Stimulated activated CD4-positive, alpha-beta T cell treated with anti-CD3 and anti-CD28 coated beads, Interleukin-12 subunit alpha, Interleukin-12 subunit beta, amount 100 ng/mL, for 48 hours (primary cell): ENCODE measurements around the gene COL9A2.

Experiments
- DNase-seq, 3 donors: peaks; one replicate each; pipeline ENCODE4 v3.0.0-alpha.2; 2020; ENCODE audit warnings: low read depth in 2 of 3, low spot score in 1 of 3

COL9A2 gene

DNA sequence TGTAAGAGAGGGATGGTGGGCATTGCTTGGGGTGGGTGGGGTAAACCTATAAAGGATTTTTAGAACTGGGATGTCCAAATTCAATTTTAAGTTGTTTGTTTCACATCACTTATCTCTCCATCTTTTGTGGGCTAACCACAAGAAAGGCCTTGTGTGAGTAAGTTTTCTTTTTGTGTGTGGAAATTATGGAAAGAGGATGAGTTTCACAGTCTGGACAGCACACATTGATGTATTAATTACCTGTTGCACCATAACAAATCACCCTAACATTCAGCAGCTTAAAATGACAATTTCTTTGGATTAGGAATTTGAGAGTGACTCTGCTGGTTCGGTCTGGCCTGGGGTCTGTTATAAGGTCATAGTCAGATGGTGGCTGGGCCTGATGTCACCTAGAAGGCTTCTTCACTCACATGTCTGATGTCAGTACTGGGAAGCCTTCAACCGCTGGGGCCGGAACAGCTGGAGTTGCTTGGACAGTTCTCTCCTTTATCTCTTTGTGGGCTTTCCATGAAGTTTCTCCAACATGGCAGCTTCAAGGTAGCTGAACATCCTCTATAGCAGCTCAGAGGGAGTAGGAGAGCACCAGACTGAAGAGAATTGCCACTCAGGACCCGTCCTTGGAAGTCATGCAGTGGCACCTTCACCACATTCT is 2.0 kb upstream of the COL9A2 start:
- no peak for DNase-seq

DNA sequence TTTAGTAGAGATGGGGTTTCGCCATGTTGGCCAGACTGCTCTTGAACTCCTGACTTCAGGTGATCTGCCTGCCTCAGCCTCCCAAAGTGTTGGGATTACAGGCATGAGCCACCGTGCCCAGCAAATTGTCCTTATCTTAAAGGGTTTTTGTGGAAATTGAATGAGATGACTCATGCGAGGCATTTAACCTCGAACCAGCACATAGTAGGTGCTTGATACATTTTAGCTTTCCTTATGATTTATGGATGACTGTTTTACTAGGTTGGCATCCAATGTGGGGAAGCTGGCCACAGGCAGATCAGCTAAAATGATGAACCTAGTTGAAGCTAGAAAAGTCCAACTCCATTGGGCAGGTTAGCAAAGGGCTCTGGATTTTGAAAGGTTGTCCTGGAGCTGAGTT is 1.4 kb upstream of the COL9A2 start:
- no peak for DNase-seq

DNA sequence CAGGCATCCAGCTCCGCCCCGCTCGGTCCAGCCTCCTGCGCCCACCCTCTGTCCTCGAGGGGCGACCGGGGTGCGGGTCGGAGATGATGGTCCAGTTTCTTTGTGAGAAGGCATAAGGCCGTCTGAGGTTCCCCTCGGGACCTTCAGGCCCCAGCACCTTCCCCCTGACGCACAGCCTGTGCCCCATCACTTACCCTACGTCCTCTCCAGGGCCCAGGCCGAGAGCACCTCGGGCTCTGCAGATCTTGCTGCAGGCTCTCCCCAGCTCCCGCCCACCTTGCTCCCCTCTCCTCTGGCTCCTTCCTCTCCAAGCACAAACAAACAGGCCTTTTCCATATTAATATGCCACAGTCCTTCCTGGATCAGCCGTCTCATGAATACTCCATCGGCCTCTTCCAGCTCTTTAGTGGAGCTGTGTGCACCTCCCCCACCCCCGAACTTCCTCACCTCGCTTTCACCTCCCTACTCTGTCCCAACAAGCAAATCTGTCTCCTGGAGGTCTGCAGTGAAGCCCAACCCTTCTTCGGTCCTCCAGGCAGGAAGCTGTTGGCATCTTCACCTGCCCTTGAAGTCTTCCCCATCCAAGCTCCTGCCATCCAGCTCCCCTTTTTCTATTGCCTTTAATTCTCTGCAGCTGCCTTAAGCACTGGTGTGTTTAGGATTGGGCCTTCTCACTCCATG is 448 bp upstream of the COL9A2 start:
- DNase-seq, result no peak

DNA sequence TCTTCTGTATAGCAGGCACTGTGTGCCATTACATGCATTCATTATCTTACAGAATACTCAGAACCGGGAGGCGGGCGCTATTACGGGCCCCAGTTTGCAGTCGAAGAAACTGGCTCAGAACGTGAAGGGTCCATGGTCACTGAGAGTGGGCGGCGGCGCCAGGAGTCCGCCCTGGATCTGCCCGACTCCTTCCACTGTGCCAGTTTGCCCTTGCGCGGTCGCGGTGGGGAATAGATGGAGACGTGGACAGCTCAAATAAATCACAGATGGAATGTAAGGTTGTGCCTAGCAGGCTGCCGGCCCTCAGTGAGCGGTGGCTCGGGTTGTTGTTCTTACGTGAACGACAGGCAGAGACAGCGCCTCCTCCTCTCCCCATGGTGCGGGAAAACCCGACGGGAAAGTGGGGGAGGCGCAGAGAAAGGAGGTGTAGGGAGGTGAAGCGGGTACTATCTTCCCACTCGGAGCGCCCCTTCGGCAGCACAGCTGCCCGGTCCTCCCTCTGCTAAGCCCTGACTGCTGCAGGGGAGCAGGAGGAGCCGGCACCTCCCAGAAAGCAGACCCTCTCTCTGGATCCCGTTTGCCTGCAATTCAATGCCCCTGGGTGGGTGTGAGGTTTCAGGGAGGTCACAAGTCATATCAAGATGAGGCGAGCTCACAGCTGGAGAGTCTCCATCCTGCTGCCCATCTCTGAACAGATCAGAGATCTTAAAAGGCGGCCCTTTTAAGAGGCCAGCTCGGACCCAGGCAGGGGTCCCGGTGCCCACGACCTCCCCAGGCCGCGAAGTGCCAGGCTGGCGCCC is 1.1 kb downstream of the COL9A2 start:
- DNase-seq, result peak in 1 of 3 donors; percentile 22

DNA sequence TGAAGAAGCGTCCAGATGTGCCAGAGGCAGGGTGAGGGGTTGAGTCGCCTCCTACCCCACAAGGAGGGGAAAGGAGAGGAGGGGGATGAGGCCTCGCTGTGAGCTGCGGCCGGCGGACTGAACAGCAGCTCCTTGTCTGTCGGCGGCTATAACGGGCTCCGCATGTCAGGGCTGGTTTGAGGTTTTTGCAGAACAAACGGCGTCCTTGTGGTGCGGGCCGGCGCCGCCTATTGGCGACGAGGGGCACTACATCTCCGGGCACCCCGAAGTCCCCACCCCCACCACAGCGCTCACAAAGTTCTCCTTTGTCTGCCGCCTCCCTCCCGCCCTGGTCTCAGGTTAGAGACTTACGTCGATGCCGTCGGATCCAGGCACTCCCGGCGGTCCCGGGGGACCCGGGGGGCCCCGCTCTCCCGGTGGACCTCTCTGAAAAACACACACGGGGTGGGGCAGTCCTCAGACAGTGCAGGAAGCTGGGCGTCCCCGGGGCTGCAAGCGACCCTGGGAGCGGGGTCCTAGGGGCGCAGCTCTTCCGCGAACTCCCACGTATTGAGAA is 1.8 kb downstream of the COL9A2 start:
- peak; percentile 75 to 85 (median 83) for DNase-seq

DNA sequence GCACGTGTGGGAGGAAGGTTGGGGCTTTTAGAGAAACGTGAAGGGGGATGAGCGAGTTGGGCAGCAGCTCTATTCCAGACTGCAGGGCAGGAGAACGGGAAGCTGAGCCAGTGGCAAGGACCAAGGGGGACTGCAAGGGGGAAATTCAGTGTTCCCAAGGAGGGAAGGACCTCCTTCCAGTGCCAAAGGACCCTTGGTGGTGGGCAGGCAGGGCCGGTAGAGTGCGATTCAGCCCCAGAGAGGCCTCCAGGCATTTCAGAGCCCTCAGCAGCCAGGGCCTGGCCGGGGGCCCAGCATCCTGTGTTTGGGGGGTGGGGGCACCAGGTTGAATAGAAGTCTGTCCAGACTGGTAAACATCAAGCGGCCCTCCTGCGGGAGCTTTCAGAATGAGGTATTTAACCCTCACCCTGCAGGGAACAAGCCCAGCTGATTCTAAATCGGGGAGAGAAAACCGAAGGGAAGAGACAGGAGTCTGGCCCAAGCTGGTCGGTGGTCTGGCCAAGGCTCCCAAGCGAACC is 2.3 kb downstream of the COL9A2 start:
- no peak for DNase-seq

DNA sequence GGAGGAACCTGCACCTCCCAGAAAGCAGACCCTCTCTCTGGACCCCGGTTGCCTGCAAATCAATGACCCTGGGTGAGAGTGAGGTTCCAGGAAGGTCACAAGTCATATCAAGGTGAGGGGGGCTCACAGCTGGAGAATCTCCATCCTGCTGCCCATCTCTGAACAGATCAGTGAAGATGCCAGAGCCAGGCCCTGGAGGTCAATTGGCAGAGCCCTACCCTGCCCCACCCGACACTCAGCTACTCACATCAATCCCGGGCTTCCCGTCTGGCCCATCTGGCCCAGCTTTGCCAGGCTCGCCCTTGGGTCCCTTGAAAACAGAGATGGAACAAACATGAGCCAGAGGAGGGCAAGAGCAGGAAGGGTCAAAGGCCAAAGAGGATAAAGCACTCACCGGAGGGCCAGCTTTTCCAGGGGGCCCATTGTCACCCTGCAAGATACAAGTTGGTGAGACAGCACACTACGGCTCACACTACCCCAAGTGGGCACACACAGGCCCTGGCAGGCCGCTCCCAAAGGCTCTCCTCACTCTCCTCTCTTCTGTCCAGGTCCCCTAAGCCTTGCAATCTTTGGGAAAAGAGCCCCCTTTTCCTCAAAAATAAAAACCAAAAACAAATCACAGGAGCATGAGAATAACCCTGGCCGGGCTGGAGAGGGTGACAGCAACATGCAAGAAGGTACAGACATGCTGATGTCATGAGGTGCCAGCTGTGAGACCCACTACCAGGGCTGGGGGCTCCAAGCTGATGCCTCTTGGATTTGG is 2.9 kb downstream of the COL9A2 start:
- DNase-seq, result no peak

DNA sequence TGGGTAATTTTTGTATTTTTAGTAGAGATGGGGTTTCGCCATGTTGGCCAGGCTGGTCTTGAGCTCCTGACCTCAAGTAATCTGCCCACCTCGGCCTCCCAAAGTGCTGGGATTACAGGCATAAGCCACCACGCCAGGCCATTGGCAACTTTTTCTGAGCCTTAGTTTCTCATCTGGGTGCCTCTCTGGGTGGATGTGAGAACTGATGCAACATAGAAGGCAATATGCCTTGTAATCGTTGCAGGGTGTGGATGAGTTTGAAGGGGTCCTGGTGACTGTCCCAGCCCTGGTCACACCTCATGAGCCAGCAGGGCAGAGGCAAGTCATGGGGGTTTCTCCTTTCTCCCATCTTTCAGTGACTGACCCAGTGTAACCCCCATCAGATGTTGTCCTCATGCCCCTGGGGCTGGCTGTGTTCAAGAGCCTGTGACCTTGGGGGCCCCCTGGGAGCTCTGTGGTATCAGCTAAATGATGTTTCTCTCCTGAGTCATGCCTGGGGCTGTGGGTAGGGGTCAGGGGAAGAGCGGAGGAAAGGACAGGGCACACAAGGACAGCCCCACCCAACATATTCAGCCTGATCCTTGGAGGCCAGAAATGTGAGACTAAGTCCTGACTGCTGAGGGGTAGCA is 3.6 kb downstream of the COL9A2 start:
- no peak for DNase-seq

DNA sequence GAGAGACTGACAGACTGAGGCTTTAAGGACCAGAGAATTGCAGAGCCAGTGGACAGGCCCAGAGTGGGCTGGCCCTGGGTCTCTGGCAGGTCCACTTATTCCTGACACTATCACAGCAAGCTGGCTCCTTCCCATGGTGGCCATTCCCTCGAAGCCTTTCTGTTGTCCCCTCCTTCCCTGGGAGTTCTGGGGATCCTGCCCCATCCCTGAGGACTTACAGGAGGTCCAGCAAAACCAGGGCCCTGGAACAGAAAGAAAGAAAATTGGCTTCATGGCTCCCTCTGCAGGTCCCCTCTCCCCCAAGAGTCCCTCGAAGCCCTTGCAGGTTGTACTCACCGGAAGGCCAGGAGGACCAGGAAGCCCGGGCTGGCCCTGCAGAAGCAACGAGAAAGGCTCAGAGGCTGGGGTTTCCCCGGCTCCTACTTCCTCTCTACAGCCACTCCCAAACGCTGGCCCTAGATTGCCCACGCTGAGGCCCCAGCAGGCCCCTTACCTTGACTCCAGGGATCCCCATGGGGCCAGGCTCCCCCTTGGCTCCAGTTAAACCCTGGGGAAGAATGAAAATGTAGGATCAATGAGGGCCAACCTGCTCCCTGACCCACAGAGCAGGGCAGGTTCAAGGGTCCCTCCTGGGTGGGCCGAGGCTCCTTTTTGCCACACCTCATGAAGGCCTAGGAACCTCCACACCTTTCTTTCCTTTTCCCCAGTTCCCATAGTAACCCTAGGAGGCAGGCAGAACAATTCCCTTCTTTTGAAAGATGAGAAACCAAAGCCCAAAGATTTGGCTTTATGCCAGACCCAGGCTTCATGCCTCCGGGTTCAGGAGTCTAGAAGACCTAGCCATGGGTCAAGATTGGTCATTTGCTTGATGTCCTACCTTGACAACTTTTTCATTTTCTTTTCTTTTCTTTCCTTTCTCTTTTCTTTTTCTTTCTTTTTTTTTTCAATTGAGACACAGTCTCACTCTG is 4.6 kb downstream of the COL9A2 start:
- peak in 1 of 3 donors; percentile 28 for DNase-seq

DNA sequence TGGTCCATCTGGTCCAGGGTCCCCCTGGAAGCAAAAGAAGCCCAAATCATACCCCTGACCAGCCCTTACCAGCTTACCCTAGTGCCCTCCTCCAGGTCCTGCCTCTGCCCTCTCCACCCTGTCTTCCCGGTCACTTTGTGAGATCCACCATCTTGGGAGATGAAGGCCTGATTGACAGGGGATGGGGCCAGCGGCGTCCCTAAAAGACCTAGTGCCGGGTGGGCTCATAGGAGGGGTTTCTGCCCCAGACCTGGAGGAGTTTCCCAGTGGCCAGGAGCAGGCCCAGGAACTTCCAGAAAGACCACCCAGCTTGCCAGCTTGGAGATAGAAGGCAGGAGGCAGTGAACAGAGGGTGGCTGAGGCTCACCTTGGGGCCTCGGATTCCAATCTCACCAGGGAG is 5.4 kb downstream of the COL9A2 start:
- DNase-seq, result no peak

DNA sequence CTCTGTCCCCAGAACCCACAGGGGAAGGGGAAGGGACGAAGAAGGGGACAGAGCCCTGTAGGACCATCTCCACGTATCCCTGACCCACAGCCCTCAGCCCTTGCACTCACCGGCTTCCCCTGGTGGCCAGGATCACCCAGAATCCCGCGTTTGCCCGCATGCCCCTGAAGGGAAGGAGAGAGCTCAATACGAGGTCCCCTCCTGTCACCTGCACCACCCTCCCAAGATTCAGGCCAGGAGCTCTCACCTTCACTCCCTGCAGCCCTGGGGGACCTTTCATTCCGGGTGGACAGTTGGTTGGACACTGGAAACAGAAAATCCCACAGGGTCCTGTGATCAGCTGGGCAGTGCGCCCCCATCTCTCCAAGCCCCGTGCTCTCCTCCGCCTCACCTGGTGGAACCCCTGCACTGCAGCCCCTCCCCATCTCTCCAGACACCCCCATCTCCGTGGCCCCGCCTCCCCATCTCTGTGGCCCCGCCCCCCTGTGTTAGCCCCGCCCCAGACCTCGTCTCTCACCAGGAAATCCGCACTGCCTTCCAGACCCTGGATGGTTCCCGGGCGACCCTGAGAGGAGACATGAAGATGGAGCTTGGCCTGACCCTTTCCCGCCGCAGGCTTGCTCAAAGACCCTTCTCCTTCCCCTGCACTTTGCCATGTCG is 6.0 kb downstream of the COL9A2 start:
- no peak for DNase-seq

DNA sequence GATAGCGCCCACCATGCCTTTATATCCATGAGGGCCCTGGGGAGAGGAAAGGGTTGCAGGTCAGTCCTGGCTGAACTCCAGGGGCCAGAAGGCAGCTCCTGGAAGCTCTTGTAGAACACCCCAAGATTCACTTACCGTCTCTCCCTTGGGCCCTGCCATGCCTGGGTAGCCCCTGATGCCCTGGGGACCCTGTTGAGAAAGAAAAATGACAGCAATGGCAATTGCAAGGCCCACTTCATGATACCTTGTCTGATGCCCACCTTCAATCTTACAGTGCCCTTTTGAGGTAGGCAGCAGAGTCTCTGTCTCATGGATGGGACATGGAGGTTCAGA is 7.0 kb downstream of the COL9A2 start:
- DNase-seq, result no peak

DNA sequence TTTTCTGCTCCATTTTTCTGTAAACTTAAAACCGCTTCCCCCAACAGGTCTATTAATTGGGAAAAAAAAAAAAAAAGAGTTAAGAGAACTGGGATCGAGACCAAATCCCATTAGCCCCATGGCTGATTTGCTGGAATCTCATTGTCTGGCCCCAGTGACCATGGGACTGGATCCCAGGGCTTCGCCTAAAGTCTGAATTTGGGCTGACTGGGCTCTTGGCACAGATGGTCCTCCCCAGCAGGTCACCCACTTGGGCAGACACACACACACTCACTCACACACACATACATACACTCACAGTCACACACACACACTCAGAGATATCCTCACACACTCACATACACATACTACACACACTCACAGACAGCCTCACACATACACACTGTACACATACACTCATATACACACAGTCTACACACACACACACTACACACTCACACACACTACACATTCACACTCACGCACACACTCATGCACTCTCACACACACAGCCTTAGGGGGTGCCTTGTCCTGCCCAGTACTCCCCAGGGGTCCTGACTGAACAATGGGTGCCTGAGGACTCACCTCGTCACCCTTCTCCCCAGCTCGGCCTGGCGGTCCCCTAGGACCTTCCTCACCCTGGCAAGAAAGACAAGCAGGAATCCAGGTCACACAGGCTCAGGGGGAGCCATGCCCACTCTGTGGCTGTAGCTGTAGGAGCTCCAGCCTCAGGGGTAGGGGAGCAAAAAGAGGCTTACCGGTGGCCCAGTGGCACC is 7.5 kb downstream of the COL9A2 start:
- no peak for DNase-seq

DNA sequence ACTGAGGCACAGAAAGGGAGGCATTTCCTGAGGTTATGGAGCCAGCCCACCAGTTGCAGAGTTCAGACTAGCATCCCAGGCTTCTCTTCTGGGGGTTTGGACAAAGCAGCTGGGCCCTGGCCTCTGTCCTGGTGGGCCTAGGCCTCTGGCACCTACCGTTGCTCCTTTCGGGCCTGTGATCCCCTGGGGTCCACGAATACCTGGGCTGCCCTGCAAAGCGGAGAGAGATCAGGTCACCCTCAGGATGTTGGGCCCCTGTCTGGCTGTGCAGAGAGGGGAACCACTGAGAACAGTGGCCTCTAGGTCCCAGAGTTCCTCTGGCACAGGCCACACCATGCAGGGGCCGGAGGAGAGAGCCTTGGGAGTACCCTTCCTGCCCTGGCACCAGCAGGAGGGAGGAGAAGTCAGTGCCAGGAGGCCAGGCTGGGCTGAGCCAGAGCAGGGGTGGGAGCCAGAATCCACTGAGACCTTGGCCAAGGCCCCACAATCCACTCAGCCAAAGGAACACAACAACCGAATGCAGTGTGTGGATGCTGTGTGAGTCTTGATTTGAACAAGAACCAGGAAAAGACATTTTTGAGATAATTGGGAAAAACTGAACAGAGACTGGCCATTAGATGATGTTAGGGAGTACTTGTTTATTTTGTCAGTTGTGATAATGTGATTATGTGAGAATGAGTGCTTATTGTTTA is 8.9 kb downstream of the COL9A2 start:
- DNase-seq, result no peak

DNA sequence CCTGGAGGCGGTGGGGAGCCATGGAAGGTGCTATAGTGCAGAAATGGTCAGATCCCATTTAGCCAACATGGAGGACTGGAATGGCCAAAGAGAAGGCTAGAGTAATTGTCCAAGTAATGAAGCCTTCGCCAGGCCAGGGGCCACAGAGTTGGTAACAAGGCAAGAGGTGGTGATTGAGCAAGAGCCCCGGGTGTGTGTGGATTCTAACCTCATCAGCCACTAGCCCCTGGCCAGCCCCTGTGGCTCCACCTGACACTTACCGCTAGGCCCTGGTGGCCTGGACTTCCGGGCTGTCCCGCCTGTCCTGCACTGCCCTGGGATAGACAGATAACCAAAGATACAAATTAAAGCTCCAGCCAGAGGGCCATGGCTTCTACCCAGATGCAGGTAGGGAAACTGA is 9.9 kb downstream of the COL9A2 start:
- DNase-seq, result no peak

DNA sequence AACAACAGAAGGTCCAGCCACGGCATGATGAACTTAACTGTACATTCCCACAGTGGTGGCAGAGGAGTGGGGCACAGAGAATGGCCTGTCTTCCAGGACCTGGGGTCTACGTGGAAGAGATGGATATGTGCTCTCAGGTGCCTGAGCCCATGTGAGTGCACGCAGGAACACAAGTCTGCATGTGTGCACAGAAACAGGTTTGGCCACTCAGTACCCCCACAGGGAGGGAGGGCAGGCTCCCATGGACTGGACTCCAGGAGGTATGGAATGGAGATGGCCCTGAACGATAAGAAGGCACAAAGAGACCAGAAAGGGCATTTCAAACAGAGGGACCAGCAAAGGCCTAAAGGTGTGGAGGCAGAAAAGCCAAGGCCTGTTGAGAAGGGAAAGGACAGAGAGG is 10.8 kb downstream of the COL9A2 start:
- DNase-seq, result no peak

DNA sequence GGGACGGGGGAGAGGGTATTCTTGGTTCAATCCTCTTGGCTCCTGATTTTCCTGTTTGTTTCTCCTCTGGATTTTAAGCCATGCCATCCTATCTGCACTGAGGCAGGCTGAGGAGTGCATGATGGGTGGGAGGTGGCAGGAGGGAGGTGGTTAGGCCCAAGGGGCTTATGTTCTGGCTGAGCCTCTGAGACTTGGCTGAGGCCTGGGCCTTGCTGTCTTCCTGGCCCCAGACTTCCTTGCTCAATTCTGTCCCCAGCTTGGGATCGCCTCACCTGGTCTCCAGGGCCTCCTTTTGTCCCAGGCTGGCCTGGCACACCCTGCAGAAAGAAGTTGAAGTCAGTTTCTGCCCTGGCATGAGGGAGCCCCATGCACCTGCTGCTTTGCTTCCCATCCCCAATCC is 11.2 kb downstream of the COL9A2 start:
- no peak for DNase-seq

DNA sequence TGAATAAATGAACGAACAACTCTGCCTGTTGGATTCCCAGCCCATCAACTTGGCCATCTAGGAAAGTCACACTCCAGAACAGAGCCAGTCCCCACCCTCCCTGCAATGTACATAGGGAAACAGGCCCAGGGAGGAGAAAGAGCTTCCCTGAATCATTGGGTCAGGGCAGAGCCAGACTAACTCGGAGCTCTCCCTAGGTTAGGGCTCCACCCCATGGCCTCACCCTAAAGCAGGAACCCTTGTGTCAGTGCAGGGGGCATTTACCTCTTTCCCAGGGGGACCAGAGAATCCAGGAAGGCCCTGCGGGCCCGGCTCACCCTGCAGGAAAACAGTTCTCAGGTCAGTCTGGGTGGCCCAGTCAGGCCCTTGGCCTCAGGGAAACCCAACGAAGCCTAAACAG is 11.6 kb downstream of the COL9A2 start:
- no peak for DNase-seq
